HG02973 (cell line): ENCODE data around the gene RALB.
A peak's percentile ranks its signal among the peaks of the same experiment; 100 is the strongest.

Experiments
- ATAC-seq: cut with Tn5 transposase; IDR thresholded peaks from one replicate; pipeline ENCODE4 v1.9.1; 2021; ENCODE audit warnings: moderate library complexity; ENCODE audit not compliant: unreplicated experiment

Gene RALB

DNA sequence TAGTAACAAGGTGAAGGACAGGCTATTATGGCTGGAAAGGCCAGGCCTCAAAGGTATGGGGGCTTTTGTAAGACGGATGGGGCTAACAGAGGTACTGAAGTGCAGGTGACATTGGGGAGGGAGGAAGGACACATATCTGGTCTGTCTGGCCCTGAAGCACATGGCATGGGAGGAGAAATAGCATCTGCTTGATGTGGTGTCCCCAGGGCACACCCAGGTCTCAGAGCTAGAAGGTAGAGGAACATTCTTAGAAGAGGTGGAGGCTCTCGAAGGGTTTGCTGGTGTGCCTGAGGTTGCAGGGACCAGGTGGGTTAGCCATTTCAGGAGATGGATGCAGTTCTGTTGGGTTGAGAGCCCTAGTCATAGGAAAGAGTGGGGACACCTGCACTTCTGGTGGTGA lies 9.5 kb downstream of the RALB start:
- ATAC-seq: no peak

DNA sequence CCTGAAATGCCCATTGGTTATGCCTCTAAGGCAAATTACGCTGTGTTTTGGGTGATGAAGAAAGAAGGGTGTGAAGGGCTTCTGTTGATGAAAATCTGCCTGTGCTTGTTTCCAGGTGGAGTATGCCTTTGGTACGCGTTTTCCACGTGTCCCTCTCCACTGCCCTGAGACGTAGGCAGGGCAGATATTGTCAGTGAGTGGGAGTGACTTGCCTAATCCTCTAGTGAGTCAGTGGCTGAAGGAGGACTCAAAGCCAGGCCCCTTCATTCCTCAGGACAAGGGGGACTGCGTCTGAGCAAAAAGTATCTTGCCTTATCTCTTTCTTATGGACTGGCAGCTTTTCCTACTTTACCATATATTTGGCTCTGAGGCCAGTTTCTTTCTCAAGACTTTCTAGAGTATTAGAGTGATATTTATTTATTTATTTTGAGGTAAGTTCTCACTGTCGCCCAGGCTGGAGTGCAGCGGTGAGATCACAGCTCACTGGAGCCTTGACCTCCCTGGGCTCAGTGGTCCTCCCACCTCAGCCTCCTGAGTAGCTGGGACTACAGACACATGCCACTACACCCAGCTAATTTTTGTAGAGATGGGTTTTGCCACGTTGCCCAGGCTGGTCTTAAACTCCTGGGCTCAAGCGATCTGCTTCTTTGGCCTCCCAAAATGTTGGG lies 10.2 kb downstream of the RALB start:
- no peak for ATAC-seq

DNA sequence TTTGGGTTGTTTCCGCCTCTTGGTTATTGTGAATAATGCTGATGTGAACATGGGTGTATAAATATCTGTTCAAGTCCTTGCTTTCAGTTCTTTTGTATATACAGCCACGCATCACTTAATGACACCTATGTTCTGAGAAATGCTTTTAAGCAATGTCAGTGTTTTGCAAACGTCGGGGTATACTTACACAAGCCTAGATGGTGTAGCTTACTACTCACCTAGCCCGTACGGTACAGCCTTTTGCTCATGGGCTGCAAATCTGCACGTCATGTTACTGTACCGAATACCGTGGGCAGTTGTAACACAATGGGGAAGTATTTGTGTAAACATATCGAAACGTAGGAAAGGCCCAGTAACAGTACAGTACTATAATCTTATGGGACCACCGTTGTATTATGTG lies 12.4 kb downstream of the RALB start:
- peak; percentile 40 for ATAC-seq

DNA sequence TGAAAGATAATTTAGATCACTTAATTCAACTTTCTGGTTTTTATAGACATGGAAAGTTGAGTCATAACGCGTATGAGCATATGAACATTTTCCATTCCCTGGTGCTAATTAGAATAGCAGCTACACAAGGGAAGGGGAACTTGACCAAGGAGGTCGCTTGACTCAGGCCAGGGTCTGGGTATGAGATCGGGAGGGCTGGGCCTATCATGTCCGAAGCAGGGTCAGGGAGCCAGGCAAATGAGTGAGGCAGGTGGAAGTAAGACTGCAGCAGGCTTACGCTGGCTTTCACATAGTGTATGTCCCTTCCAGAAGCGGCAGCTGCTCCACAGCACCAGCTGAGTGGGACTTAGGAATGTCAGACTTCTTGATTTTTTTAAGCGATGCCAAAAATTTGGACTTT lies 14.7 kb downstream of the RALB start:
- ATAC-seq: no peak

DNA sequence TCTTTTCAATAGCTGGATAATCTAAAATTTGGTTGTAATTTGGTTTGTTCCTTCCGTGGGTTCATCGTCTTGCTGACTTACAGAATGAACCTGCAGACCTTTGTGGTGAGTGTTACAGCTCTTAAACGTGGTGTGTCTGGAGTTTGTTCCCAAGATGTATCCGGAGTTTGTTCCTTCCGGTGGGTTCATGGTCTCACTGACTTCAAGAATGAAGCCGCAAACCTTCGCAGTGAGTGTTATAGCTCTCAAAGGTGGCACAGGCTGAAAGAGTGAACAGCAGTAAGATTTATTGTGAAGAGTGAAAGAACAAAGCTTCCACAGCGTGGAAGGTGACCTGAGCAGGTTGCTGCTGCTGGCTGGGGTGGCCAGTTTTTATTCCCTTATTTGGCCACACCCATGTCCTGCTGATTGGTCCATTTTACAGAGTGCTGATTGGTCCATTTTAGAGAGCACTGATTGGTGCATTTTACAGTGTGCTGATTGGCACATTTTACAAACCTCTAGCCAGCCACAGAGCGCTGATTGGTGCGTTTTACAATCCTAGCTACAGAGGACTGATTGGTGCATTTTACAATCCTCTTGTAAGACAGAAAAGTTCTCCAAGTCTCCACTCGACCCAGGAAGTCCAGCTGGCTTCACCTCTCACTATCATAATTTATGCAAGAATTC lies 16.6 kb downstream of the RALB start:
- ATAC-seq: no peak

DNA sequence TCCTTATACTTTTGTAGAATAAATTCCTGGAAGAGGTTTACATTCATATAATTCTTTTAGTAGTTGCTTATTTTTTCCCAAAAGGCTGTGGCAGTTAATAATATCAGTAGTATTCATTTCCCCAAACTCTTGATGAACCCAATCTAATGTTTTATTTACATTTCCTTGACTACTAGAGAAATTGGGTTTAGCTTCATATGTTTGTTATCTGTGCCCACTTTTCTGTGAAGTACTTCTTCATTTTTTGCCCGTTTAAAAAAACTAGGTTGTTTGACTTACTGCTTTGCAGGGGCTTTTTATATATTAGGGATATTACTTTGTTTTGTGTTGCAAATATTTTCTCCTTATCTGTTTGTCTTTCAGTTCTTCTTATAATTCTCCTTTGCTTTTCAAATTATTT lies 17.2 kb downstream of the RALB start:
- no peak for ATAC-seq

DNA sequence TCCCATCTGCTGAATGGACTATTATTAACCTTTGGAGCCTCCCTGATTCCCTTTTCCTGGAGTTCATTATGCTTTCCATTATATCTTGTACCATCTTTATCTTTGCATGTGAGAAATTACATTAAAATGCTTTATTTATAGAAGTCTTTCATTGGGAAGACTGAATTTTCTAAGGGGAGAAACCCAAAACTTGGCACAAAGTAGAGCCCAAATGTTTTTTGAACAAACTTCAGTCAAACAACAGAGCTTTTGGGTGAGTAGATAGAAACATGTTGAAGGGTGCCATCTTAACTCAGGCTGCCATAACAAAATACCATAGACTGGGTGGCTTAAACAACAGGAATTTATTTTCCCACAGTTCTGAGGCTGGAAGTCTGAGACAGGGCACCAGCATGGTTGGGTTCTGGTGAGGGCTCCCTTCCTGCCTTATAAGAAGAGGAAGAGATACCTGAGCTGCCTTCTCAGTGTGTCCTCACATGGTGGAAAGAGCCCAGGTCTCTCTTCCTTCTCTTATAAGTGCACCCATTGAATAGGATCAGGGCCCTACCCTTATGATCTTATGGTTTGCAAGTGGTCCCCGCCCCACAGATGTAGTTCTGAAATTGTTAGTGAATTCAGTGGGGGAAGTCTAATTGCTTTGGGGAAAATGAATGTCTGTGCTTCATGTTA lies 19.2 kb downstream of the RALB start:
- ATAC-seq: no peak

DNA sequence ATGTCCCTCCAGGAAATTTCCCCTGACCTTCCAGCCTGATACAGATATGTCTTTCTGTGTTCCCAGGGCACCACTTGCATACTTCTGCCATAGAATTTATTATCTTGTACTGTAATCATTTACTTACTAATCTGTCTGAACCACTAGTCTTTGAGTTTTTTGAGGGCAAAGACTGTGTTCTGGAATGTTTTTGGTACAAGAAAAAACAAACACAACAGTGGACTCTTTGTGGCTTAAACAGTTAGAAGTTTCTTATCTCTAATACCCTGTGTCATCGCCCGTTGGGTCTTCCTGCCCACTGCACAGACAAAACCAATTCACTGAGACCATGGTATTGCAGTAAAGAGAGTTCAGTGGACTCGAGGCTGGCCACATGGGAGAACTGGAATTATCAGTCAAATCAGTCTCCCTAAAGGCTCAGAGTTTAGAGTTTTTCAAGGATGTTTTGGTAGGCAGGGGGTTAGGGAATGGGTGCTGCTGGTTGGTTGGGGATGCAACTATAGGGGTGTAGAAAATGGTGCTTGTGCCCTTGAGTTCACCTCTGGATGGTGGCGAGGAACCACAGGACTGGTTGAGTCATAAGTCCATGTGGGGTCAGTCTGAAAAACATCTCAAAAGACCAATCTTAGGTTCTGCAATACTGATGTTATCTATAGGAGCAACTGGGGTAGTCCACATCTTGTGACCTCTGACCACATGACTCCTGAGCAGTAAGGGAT lies 20.3 kb downstream of the RALB start:
- no peak for ATAC-seq

DNA sequence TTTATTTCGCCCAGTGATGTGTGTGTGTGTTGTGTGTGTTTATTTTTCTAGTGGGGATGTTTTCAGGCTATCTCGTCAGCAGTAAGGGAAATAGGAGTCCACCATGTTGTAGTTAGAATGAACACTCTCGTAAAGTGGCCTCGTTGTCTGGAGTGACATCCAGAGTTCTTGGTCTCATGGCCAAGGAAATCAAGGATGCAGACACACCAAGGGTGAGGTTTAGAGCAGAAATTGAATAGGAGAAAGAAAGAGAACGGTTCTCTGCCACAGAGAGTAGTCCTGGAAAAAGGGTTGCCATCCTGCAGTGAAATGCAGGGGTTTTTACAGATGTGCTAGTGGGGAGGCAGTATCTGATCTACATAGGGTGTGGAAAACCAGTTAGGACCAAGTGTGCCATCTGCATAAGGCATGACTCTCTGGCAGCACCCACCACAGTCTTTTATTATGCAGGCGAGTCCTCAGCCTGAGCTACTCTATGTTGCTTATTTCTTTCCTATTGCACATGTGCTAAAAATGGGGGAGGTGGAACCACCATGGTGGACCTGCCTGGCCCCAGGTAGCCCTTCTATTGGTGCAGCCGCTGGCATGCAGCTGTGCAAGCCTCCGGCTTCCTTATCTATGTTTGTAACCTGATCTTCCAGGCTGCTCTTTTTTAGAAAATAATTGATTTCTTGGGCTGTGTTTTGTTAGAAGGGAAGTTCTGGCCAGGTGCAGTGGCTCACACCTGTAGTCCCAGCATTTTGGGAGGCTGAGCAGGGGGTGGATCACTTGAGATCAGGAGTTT lies 23.2 kb downstream of the RALB start:
- no peak for ATAC-seq

DNA sequence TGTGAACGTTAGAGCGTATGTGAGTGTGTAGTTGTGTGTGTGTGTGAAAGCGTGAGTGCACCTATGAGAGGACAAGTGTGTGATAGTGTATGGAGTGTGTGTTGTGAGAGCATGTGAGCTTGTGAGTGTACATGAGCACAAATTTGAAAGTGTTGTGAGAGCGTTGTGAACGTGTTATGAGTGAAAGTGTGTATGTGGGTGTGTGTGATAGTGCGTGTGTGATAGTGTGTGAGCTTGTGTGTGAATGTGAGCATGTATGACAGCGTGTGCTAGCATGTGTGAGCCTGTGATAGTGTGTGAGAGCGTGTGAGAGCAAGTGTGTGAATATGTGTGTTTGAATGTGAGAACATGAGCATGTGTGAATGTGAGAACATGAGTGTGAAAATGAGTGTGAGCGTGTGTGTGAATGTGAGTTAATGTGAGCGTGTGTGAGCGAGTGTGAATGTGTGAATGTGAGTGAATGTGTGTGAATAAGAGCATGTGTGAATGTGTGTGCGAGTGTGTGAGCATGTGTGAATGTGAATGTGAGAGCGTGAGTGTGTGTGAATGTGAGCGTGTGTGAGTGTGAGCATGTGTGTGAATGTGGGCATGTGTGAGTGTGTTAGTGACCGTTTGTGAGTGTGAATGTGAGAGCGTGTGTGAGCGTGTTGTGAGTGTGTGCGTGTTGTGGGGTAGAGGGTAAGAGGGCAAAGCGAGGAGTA lies 25.0 kb downstream of the RALB start:
- ATAC-seq: no peak

DNA sequence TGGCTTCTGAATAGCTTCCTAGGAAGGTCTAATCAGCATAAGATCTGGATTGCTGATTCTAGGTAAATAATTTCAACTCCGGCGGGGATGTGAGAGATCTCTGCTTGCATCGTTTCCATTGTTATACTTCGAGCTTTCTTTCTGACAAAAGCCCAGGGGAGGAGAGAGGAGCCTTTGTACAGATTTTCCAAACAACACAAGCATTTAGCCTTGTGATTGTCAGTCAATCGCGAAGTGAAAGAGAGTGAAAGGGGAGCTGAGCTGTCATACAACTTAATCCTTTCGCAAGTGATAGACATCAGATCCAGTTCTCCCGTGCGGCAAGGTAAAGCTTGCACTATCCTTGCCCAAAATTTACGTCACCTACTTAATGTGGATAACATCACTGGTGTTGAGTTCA lies 26.2 kb downstream of the RALB start:
- no peak for ATAC-seq

DNA sequence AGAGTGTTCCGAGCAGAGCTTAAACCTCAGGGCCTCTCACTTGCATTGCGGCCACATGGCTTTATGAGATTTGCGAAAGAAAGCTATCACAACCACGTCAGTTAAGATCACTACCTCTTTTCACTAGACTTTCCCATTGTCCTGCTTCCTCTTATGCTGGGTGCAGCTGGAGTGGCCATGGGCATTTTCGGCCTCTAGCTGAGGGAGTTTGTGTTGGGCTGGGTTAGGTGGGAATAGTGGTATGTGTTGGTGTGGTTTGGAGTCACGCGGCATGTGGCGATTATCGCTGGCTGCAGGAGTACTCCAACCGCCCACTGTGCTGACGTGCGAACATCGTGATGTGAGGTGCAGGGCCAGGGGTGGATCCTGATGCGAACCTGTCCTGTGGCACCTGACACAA lies 27.1 kb downstream of the RALB start:
- no peak for ATAC-seq

DNA sequence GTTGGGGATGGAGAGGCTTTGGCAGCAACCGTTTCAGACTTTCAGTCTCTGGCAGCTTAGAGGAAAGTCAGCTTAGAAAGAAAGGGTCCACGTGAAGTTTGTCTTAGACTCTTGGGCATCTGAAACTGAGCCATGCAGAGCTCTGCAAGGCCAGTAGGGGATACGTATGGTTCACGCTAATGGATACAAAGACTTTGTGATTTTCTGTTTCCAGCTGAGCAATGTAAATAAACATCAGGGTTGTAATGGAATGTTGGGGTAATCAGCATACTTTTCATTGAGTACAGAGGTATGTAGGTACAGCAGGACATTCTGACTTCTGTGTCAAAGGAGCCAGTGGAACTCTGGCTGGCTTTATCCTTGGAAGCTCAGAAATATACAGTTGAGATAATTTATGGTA lies 31.0 kb downstream of the RALB start:
- ATAC-seq: no peak

DNA sequence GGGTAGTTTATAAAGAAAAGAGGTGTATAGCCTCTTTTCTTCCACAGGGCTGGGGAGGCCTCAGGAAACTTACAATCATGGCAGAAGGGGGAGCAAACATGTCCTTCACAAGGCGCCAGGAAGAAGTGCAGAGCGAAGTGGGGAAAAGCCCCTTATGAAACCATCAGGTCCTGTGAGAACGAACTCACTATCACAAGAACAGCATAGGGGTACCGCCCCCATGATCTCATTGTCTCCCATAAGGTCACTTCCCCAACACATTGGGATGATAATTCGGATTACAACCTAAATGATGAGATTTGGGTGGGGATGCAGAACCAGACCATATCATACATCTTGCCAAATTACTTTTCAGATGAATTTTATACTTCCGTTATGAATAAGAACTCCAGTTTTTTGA lies 32.4 kb downstream of the RALB start:
- no peak for ATAC-seq

DNA sequence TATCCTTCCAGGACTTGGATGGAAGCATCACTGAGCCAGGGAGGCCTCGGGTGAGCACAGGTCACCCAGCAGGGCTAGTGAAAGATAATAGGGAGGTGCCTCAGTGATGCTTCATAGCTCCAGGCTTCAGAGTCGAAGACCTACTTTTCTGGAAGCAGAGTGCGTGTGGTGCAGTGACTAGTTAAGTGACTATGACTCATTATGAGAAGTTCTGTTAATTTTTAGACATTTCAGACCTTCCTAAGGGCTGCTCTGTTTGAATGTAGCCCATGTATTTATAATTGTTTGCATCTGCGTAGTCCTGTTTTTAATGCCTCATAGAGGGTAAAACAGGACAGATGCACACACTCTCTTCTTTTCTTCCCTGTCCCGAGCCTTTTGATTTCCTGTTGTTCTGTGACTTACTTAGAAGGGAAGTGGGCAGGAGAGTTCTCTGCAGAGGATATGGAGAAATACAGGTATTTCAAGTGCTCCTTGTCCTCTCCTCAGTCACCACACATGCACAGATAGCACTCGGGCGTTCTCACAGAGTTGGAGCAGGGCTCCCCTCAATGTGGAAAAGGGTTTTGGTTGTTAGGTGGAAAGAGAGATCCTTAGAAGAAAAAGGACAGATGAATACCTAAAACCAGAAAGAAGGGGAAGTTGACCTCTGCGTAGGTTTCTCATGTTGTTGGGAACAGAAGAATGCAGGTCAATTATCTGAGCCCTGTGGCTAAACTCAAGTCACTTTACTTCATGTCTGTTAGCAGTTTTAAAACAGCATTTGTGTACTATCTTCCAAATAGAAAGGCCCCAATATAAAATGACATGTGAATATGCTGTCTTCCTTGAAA lies 34.7 kb downstream of the RALB start:
- peak; percentile 98 for ATAC-seq

DNA sequence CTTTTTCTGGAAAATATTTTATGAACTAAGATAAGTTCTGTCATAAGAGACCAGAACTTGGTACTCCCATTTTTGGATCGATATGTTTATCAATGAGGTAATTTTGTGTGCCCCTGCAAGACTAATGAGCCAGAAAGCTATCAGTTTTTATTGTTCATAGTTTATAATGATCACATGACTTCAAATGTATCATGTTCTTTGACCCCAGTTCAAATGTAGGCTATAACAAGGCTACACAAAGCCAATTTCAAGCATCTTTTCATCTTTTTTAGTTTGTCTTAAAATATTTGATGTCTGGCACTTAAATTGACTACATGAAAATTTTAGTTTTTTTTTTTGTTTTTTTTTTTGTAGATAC lies 35.3 kb downstream of the RALB start:
- no peak for ATAC-seq

DNA sequence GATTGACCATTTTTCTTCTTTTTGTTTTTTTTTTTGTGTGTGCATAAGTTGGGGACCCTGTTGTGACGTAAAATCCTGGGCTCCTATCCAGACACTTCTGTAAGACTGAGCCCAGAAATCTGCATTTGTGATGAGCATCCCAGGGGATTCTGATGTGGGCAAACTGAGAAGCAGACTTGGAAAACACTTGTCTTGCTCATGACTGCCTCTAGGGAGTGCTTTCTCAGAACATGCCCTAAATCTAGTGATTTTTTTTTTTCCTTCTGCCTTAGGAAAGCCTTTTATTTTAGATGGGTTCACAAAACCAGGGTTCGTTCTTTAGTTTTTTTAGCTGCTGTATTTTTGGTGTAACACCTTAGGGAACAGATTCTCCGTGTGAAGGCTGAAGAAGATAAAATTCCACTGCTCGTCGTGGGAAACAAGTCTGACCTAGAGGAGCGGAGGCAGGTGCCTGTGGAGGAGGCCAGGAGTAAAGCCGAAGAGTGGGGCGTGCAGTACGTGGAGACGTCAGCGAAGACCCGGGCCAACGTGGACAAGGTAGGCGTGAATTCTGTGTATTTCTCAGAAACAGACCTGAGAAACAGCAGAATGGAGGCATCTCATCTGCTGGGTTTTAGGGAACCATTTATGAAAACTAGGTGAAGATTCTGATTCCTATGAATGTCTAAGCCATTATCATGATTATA lies 36.7 kb downstream of the RALB start:
- ATAC-seq: no peak

DNA sequence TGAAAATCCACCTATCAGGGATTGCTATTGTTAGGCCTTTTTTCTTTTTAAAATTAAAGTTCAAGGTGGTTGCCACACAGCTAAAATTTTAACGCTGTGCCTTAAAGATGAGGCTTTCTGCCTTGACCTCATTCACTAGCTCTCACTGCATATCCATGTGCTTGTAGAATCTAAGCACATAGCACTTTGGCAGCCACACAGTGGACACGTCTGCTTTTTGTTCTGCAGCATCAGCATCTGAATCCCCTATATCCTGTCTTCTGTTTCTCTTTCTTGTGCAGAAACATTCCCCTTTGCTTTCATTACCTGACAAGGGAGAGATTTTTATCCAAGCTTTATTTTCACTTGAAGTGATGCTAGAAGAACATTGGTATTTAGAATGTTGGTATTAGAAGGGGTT lies 38.1 kb downstream of the RALB start:
- ATAC-seq: no peak
